CD4-positive, alpha-beta T cell (primary cell): Measurements from ENCODE around the gene PLXNB1. TPM values are rescaled to one million over a fixed set of nuclear protein-coding genes. Genes with fewer than 3 reads are reported as not detected.

ENCODE experiments used
- ATAC-seq: fragments of 200-7000 bp; cut with Tn5 transposase; one replicate; pipeline ENCODE4 v1.10.0; 2022; ENCODE audit warnings: mild to moderate bottlenecking; ENCODE audit not compliant: poor library complexity
- CTCF ChIA-PET: fragments of 350-600 bp; sonication (Branson Sonifier 250); formaldehyde crosslinking; loops from one replicate; lab custom pipeline; 2021; ENCODE audit warnings: antibody characterized with exemption, inconsistent platforms; lab: Charles Lee
- POLR2A ChIA-PET: fragments of 350-600 bp; sonication (Branson Sonifier 250); formaldehyde crosslinking; loops from one replicate; lab custom pipeline; 2021; ENCODE audit warnings: antibody characterized with exemption, inconsistent platforms; lab: Charles Lee
- DNase-seq, 14 experiments: peaks; one replicate each; pipeline ENCODE4 v3.0.0-alpha.2; 2013 to 2020; ENCODE audit warnings: mixed read lengths in 2 of 14
- H3K27ac ChIP-seq, 2 donors: one replicate each; pipeline versions ENCODE4 v1.5.1 to v1.7.0; 2013; ENCODE audit warnings: low read length in 2 of 2, low read depth in 1 of 2, mild to moderate bottlenecking in 1 of 2
- H3K27me3 ChIP-seq, 2 experiments: 1 replicate in 1 of 2; 2 replicates in 1 of 2; pipeline versions ENCODE4 v1.6.1 to v1.7.0; 2013; ENCODE audit warnings: low read length in 2 of 2, control low read depth in 1 of 2, mild to moderate bottlenecking in 1 of 2, moderate library complexity in 1 of 2; ENCODE audit not compliant: insufficient read depth in 2 of 2, control insufficient read depth in 1 of 2
- H3K36me3 ChIP-seq: one replicate; pipeline ENCODE4 v1.6.1; 2013; ENCODE audit warnings: low read length, control low read depth; ENCODE audit not compliant: insufficient read depth
- H3K4me1 ChIP-seq: one replicate; pipeline ENCODE4 v1.6.1; 2013; ENCODE audit warnings: low read length, control low read depth; ENCODE audit not compliant: insufficient read depth
- H3K4me3 ChIP-seq: one replicate; pipeline ENCODE4 v1.5.1; 2013; ENCODE audit warnings: mild to moderate bottlenecking, low read length, moderate library complexity
- H3K9me3 ChIP-seq, 2 experiments: 1 replicate in 1 of 2; 2 replicates in 1 of 2; pipeline versions ENCODE4 v1.6.1 to v1.7.0; 2013; ENCODE audit warnings: low read length in 2 of 2, mild to moderate bottlenecking in 2 of 2, control low read depth in 1 of 2, moderate library complexity in 1 of 2; ENCODE audit not compliant: control insufficient read depth in 1 of 2, insufficient read depth in 1 of 2
- H3K27ac Mint-ChIP-seq: one replicate; pipeline ENCODE4 v1.8.0; 2020; ENCODE audit warnings: mixed read lengths
- H3K27me3 Mint-ChIP-seq: one replicate; pipeline ENCODE4 v1.8.0; 2021; ENCODE audit warnings: mixed read lengths
- H3K36me3 Mint-ChIP-seq: one replicate; pipeline ENCODE4 v1.8.0; 2021; ENCODE audit warnings: low read depth, mixed read lengths
- H3K4me1 Mint-ChIP-seq: one replicate; pipeline ENCODE4 v1.8.0; 2021; ENCODE audit warnings: low read depth, mixed read lengths
- H3K4me3 Mint-ChIP-seq: one replicate; pipeline ENCODE4 v1.8.0; 2020; ENCODE audit warnings: mild to moderate bottlenecking, mixed read lengths
- H3K9me3 Mint-ChIP-seq: one replicate; pipeline ENCODE4 v1.8.0; 2020; ENCODE audit warnings: mixed read lengths
- intact Hi-C, 2 experiments: fragments of 100-400 bp; cut with DNase I in 1 of 2; cut with micrococcal nuclease in 1 of 2; formaldehyde crosslinking; loops; one replicate each; pipeline versions ENCODE4 v1.15.1 to v1.9.0; 2023 to 2025; cut with DNase I, micrococcal nuclease
- total RNA-seq, 174 experiments: library from RNA in 2 of 174; stranded (reverse) in 2 of 174; gene quantifications; one replicate each; pipeline ENCODE4 v1.2.3 and lab custom pipeline; 2021 to 2026
- TF ChIP-seq, protein P1 (sequence below): fragments of 200-600 bp; IDR thresholded peaks from one replicate; pipeline ENCODE4 v1.8.0; 2022; ENCODE audit warnings: antibody characterized with exemption, mild to moderate bottlenecking

PLXNB1 gene
- total RNA-seq, 2 experiments from 2014 or later: 1.1 to 2.0 TPM

DNA sequence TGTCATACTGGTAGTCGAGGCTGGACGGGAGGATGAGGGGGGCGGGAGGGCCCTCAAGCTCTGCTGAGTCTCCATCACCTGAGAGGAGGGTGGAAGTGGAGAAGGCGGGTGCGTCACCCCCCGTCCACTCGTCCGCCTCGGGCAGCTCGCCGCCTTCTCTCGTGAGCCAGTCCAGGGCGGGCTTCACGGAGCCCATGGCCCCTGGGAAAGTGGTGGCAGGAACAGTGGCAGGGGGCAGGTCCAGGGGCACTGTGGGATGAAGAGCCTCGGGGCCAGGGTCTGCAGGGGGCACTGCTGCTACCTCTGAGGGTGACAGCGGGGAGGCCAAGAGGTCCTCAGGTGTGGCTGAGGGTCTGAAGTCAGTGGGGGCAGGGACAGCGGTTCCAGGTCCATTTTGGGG lies 10.3 kb downstream of the PLXNB1 start:
- ChIA-PET CTCF (interaction anchor here (1.2 kb wide), 1 partner anchor 16 kb away, joined by 5 read pairs; no protein-coding TSS in a partner anchor), POLR2A (no interaction called here)
- H3K4me3 Mint-ChIP-seq: no peak overlapping the region
- Histone ChIP-seq H3K27me3 (no peaks in the 10 kb centered on the region), H3K9me3 (no peaks in the 10 kb centered on the region), H3K36me3 (no peaks in the 10 kb centered on the region), H3K4me3 (no peak overlapping the region), H3K4me1 (no peaks in the 10 kb centered on the region), H3K27ac (no peak overlapping the region)
- H3K9me3 Mint-ChIP-seq: no peaks in the 10 kb centered on the region
- TF ChIP-seq, protein P1, sequence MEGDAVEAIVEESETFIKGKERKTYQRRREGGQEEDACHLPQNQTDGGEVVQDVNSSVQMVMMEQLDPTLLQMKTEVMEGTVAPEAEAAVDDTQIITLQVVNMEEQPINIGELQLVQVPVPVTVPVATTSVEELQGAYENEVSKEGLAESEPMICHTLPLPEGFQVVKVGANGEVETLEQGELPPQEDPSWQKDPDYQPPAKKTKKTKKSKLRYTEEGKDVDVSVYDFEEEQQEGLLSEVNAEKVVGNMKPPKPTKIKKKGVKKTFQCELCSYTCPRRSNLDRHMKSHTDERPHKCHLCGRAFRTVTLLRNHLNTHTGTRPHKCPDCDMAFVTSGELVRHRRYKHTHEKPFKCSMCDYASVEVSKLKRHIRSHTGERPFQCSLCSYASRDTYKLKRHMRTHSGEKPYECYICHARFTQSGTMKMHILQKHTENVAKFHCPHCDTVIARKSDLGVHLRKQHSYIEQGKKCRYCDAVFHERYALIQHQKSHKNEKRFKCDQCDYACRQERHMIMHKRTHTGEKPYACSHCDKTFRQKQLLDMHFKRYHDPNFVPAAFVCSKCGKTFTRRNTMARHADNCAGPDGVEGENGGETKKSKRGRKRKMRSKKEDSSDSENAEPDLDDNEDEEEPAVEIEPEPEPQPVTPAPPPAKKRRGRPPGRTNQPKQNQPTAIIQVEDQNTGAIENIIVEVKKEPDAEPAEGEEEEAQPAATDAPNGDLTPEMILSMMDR: no peak
- H3K36me3 Mint-ChIP-seq: no peaks in the 10 kb centered on the region
- H3K4me1 Mint-ChIP-seq: no peaks in the 10 kb centered on the region
- intact Hi-C loops: no loop called here
- H3K27ac Mint-ChIP-seq: no peak overlapping the region
- H3K27me3 Mint-ChIP-seq: no peaks in the 10 kb centered on the region
- ATAC-seq (no peak), DNase-seq (no peak)

- ChIA-PET POLR2A (no interaction called here), CTCF (interaction anchor here (1.2 kb wide), 1 partner anchor 17 kb away, joined by 5 read pairs; no protein-coding TSS in a partner anchor)
- Histone ChIP-seq H3K27ac (no peak overlapping the region), H3K27me3 (no peaks in the 10 kb centered on the region), H3K4me1 (no peaks in the 10 kb centered on the region), H3K36me3 (no peaks in the 10 kb centered on the region), H3K9me3 (no peaks in the 10 kb centered on the region), H3K4me3 (no peak overlapping the region)
- H3K9me3 Mint-ChIP-seq: no peaks in the 10 kb centered on the region
- no peak for DNase-seq
- no peaks in the 10 kb centered on the region for H3K27me3 Mint-ChIP-seq
- no peaks in the 10 kb centered on the region for H3K36me3 Mint-ChIP-seq
- TF ChIP-seq, protein P1: no peak
- ATAC-seq: no peak
- no peaks in the 10 kb centered on the region for H3K4me1 Mint-ChIP-seq
- no peak overlapping the region for H3K4me3 Mint-ChIP-seq
- intact Hi-C loops: no loop called here
- H3K27ac Mint-ChIP-seq: no peak overlapping the region
Observed at GRCh38 chr3:48419149-48419548, 10.7 kb downstream of the PLXNB1 start.

DNA sequence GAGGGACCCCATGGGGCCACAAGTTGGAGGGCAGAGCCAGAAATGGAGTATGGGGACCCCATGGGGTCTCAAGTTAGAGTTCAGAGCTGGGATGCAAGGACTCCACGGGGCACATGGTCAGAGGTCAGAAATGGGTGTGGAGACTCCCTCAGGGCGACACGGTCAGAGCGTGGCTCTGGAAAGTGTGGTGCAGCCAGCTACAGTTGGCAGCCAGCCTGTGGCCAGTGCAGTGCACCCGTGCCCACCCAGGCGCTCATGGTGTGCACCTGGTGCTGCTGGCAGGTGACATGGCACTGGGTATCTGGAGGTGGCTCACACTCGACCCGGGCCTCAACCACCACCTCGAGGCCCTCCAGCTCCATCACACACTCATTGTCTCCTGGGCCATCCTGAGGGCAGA lies 11.2 kb downstream of the PLXNB1 start:
- no peaks in the 10 kb centered on the region for H3K4me1 Mint-ChIP-seq
- no peak for DNase-seq
- no peaks in the 10 kb centered on the region for H3K9me3 Mint-ChIP-seq
- Histone ChIP-seq H3K9me3 (no peaks in the 10 kb centered on the region), H3K4me3 (no peak overlapping the region), H3K36me3 (no peaks in the 10 kb centered on the region), H3K4me1 (no peaks in the 10 kb centered on the region), H3K27me3 (no peaks in the 10 kb centered on the region), H3K27ac (no peak overlapping the region)
- H3K36me3 Mint-ChIP-seq: no peaks in the 10 kb centered on the region
- ChIA-PET CTCF (interaction anchor here (1.2 kb wide), 1 partner anchor 17 kb away, joined by 5 read pairs; no protein-coding TSS in a partner anchor), POLR2A (no interaction called here)
- H3K4me3 Mint-ChIP-seq: no peak overlapping the region
- no peaks in the 10 kb centered on the region for H3K27me3 Mint-ChIP-seq
- intact Hi-C loops: no loop called here
- H3K27ac Mint-ChIP-seq: no peak overlapping the region
- TF ChIP-seq, protein P1: no peak
- no peak for ATAC-seq
